Embryonic facial prominence (tissue), 1 donor: ENCODE measurements around the gene TMEM52.
"Not testable (repeated sequence)": the region's sequence is repeated elsewhere in the genome, so short reads cannot be mapped to it uniquely, and the experiment has no call there.

Experiments used
- DNase-seq: peaks from one replicate; pipeline ENCODE4 v3.0.0-alpha.2; 2016; ENCODE audit errors: extremely low spot score

The TMEM52 gene

GRCh38 chr1:1946540-1946939 lies 27.5 kb upstream of the TMEM52 start:
- DNase-seq, result no peak

- no peak for DNase-seq
These were observed 26.8 kb upstream of the TMEM52 start for GRCh38 chr1:1945782-1946393.

- DNase-seq, result no peak
These were observed 24.9 kb upstream of the TMEM52 start for GRCh38 chr1:1943834-1944570.

- DNase-seq, result no peak
These were observed 23.9 kb upstream of the TMEM52 start for GRCh38 chr1:1942753-1943656.

GRCh38 chr1:1941868-1942752 lies 23.0 kb upstream of the TMEM52 start:
- DNase-seq, result no peak

- no peak for DNase-seq
These were observed 22.2 kb upstream of the TMEM52 start for GRCh38 chr1:1941211-1941841.

- DNase-seq, result no peak
These were observed 21.0 kb upstream of the TMEM52 start for GRCh38 chr1:1940123-1940425.

- DNase-seq, result no peak
These were observed 20.4 kb upstream of the TMEM52 start for GRCh38 chr1:1939296-1940122.

- no peak for DNase-seq
These were observed 19.7 kb upstream of the TMEM52 start for GRCh38 chr1:1938613-1939295.

- no peak for DNase-seq
These were observed 19.1 kb upstream of the TMEM52 start for GRCh38 chr1:1938276-1938573.

GRCh38 chr1:1937549-1938275 lies 18.6 kb upstream of the TMEM52 start:
- no peak for DNase-seq

GRCh38 chr1:1937061-1937460 lies 18.0 kb upstream of the TMEM52 start:
- DNase-seq, result no peak

- DNase-seq, result not testable (repeated sequence)
These were observed 15.8 kb upstream of the TMEM52 start for GRCh38 chr1:1934848-1935247.

- no peak for DNase-seq
These were observed 10.8 kb upstream of the TMEM52 start for GRCh38 chr1:1929639-1930545.

- DNase-seq, result no peak
These were observed 10.1 kb upstream of the TMEM52 start for GRCh38 chr1:1929102-1929638.

- DNase-seq, result no peak
These were observed 9.4 kb upstream of the TMEM52 start for GRCh38 chr1:1928231-1929101.

GRCh38 chr1:1927751-1928150 lies 8.7 kb upstream of the TMEM52 start:
- DNase-seq, result peak; percentile 0
